Measurements from ENCODE around the gene COMMD2. TPM values are rescaled to one million over a fixed set of nuclear protein-coding genes. Genes with fewer than 3 reads are reported as not detected.
A peak's percentile ranks its signal among the peaks of the same experiment; 100 is the strongest.

The COMMD2 gene
- total RNA-seq, 6 experiments from 2014 or later = 27.0 to 32.8 (median 31.5) TPM

DNA sequence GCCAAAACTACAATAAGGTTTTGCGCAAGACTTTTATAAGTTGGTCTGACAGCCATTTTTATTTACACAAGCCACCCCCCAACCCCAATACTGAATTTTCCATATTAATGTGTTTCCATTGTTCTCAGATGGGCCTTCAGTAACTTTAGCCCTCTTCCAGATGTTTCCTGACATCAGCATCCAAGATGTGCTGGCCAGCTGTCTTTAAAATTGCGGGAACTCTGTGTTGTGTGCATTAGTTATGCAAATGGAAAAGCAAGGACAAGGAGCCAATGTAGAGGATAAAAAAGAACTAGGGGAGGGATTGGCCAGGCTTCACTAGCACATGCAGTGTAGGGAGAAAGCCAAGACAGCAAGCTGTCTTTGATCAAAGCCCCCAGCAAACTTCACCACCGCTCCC is 45.4 kb downstream of the COMMD2 start:
- H3K27me3 Mint-ChIP-seq (ENCODE audit: insufficient read depth) = no peaks in the 10 kb centered on the region; the same call in 1 of the 2 replicates
- no peaks in the 10 kb centered on the region for H3K36me3 Mint-ChIP-seq (ENCODE audit: low read depth)
- no peak for DNase-seq
- H3K4me1 Mint-ChIP-seq (ENCODE audit: low read depth) = peaks cover 28% of the 10 kb centered on the region
- H3K4me3 Mint-ChIP-seq = no peak overlapping the region
- TF ChIP-seq, protein P1, sequence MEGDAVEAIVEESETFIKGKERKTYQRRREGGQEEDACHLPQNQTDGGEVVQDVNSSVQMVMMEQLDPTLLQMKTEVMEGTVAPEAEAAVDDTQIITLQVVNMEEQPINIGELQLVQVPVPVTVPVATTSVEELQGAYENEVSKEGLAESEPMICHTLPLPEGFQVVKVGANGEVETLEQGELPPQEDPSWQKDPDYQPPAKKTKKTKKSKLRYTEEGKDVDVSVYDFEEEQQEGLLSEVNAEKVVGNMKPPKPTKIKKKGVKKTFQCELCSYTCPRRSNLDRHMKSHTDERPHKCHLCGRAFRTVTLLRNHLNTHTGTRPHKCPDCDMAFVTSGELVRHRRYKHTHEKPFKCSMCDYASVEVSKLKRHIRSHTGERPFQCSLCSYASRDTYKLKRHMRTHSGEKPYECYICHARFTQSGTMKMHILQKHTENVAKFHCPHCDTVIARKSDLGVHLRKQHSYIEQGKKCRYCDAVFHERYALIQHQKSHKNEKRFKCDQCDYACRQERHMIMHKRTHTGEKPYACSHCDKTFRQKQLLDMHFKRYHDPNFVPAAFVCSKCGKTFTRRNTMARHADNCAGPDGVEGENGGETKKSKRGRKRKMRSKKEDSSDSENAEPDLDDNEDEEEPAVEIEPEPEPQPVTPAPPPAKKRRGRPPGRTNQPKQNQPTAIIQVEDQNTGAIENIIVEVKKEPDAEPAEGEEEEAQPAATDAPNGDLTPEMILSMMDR (IDR thresholded peaks at IDR 0.05) = no peak
- no peaks in the 10 kb centered on the region for H3K9me3 Mint-ChIP-seq
- no peak overlapping the region for H3K27ac Mint-ChIP-seq

DNA sequence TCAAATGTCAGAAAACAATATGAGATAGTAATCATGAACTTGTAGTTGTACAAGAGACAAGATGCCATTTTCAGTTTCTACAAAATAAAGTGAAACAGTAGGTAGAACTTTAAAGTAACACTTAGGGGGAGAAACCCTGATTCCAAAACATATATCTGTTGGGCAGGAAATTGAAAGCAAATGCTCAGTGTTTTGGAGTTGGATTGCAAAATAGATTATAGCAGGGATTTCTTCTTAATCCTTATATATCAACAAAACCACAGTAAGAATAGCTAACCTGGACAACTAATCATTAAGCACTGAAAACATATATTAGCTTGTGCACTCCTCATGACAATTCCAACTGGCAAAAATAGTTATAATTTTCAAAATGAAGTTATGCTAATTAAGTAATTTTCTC is 46.9 kb downstream of the COMMD2 start:
- Mint-ChIP-seq H3K36me3 (ENCODE audit: low read depth) (no peaks in the 10 kb centered on the region), H3K4me1 (ENCODE audit: low read depth) (peaks cover 38% of the 10 kb centered on the region), H3K9me3 (no peaks in the 10 kb centered on the region), H3K4me3 (no peak overlapping the region), H3K27me3 (ENCODE audit: insufficient read depth) (no peaks in the 10 kb centered on the region; the same call in 1 of the 2 replicates), H3K27ac (no peak overlapping the region)
- TF ChIP-seq, protein P1 (IDR thresholded peaks at IDR 0.05) = no peak
- no peak for DNase-seq

DNA sequence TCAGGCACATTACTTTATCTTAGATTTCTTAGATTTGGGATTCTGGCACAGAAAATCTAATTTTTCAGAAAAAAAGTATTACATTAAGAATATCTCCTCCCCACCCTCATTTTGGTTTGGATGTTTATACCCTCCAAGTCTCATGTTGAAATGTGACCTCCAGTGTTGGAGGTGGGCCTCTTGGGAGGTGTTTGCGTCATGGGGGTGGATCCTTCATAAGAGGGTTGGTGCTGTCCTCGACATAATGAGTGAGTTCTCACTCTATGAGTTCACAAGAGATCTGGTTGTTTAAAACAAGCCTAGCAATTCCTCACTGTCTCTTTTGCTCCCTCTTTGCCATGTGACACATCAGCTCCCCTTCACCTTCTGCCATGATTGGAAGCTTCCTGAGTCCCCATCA is 48.8 kb downstream of the COMMD2 start:
- H3K4me3 Mint-ChIP-seq = peak overlapping the region; percentile 40; the same call in 1 of the 2 replicates
- TF ChIP-seq, protein P1 (IDR thresholded peaks at IDR 0.05) = no peak
- no peak for DNase-seq
- H3K27ac Mint-ChIP-seq = peak overlapping the region; percentile 95
- peaks cover 14% of the 10 kb centered on the region for H3K9me3 Mint-ChIP-seq
- peaks cover 38% of the 10 kb centered on the region for H3K4me1 Mint-ChIP-seq (ENCODE audit: low read depth)
- H3K27me3 Mint-ChIP-seq (ENCODE audit: insufficient read depth) = no peaks in the 10 kb centered on the region; the same call in 1 of the 2 replicates
- H3K36me3 Mint-ChIP-seq (ENCODE audit: low read depth) = peaks cover 6% of the 10 kb centered on the region; the same call in 1 of the 2 replicates

DNA sequence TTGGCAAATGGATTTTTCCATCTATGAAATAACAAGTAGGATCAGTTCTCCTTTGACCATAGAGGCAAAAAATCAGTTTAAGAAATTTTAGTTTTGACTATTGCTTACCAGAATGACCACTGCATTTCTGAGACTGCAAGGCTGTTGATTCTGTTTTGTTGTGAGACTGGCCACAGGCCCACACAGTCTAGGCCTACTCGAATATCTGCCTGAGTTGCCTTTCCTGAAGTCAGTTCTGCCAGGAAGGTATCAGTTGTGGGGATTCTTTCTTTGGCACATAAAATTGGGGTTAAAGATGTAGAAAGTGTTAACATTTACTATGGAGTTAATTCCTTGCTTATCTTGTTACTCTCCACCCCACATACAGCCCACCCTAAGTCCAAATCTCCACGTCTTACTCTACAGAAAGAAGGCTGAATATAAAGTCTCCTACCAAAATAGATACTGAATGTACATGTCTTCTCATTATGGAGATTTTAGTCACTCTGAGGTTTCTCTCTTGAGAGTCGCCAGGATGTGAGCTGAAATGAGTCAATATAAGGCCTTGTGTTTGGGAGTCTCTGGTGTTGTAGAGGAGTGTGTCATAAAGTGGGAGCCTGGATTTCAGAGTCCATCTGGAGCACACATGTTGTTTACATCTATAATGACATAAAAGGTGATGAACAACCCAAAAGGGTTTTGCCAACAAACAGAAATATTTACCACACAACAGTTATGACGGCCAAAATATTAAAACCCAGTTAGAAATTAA is 49.4 kb downstream of the COMMD2 start:
- Mint-ChIP-seq H3K4me3 (peak overlapping the region; percentile 40), H3K27ac (peak overlapping the region; percentile 95), H3K9me3 (peaks cover 20% of the 10 kb centered on the region), H3K4me1 (ENCODE audit: low read depth) (peaks cover 38% of the 10 kb centered on the region), H3K36me3 (ENCODE audit: low read depth) (peaks cover 12% of the 10 kb centered on the region; the same call in 1 of the 2 replicates), H3K27me3 (ENCODE audit: insufficient read depth) (no peaks in the 10 kb centered on the region)
- peak; percentile 84 for DNase-seq
- TF ChIP-seq, protein P1 (IDR thresholded peaks at IDR 0.05) = no peak

DNA sequence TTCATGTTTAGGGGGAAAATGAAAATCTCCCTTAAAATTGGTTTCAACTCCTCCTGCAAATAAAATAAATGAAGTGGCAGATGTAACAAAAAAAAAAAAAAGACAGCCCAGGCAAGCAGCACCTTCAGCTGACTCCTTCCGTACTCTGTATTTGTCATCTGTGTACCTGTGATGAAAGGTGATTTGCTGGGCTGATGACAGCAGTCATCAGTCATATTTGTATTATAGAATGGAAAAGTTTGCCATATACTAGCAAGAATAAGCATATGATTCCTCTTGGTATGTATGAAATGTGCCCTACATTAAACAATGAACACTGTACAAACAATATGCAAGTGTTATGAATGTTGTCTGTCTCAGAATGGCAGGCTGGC is 50.3 kb downstream of the COMMD2 start:
- H3K36me3 Mint-ChIP-seq (ENCODE audit: low read depth) = peaks cover 20% of the 10 kb centered on the region; the same call in 1 of the 2 replicates
- H3K4me3 Mint-ChIP-seq = no peak overlapping the region
- H3K9me3 Mint-ChIP-seq = peaks cover 28% of the 10 kb centered on the region
- TF ChIP-seq, protein P1 (IDR thresholded peaks at IDR 0.05) = no peak
- no peak for DNase-seq
- peak overlapping the region; percentile 95 for H3K27ac Mint-ChIP-seq
- no peaks in the 10 kb centered on the region for H3K27me3 Mint-ChIP-seq (ENCODE audit: insufficient read depth)
- H3K4me1 Mint-ChIP-seq (ENCODE audit: low read depth) = peaks cover 38% of the 10 kb centered on the region
